GM19035 (cell line): Measurements from ENCODE around the gene TPCN2.
"Not testable (repeated sequence)": the region's sequence is repeated elsewhere in the genome, so short reads cannot be mapped to it uniquely, and the experiment has no call there.

Source experiments
- ATAC-seq: cut with Tn5 transposase; IDR thresholded peaks from one replicate; pipeline ENCODE4 v1.9.1; 2021; ENCODE audit not compliant: unreplicated experiment

Gene TPCN2

DNA sequence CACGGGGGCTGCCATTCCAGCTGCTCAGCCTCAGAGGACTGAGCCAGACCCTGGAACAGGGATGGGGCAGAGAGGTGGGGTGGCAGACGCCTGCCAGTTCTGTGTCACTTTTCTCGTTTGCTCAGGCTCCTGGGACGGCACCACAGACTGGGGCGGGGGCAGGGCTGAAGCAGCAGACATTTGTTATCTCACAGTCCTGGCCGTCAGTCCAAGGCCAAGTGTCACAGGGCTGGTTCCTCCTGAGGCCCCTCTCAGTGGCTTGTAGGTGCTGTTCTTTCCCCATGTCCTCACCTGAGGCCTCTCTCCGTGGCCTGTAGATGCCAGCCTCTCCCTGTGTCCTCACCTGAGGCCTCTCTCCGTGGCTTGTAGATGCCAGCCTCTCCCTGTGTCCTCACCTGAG lies 24.7 kb downstream of the TPCN2 start:
- ATAC-seq = no peak

DNA sequence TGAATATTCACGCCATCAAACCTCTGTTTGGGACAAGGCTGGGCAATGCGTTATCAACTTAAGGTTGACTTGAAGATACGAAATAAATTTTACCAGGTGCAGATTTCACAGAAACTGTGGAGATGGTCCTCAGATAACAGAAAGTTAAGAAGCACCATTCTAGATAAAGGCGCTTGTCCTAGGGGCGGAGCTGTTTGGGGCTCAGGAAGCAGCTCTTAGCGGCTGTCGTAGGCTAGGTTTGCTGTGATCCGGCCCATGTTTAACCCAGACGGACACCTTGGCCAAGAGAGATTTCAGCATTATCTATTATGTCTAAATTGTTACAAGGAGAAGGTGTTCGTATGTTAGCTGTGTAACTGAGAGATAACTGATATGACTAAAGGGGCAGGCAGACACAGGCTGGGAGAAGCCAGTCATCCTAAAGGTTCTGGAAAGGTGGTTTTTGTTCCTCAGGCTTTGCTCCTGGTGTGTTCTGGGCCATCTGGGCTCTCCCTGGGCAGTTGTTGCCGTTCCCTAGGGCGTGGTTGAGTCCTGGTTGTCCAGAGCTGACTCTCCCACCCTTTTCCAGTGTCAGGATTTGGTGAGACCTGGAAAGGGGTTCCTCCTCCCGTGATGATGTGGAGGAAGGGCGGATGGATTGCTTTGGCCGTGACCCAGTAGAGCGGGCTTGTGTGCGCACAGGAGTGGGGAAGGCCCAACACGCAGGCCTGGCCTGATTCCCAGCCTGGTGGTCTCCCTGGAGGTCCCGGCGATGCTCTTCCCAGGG lies 25.8 kb downstream of the TPCN2 start:
- ATAC-seq = no peak

DNA sequence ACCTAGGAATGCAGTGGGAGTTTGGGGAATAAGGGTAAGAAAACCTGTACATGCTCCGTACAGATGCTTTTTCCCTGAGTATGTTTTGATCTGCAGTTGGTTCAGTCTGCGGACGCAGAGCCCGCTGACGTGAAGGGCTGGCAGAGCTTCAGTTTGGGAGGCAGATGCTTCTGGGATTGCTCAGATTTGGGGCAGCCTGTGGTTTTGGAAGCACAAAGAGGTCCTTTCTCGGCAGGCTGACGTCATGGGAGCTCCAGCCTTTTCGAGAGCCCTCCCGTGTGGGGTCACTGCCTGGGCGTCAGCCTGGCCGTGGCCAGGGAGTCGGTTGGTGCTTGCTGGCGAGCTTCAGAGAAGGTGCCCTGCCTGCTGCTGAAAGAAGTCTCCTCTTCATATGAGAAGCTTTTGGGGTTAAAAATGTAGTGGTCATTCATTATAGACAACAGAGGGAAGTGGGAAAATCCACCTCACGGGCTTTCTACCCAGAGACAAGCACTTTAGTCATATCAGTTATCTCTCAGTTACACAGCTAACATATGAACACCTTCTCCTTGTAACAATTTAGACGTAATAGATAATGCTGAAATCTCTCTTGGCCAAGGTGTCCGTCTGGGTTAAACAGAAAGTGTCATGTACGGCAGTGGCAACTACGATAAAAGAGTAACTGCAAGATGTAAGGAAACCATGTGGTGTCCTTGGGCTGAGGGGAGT lies 26.8 kb downstream of the TPCN2 start:
- ATAC-seq = no peak

DNA sequence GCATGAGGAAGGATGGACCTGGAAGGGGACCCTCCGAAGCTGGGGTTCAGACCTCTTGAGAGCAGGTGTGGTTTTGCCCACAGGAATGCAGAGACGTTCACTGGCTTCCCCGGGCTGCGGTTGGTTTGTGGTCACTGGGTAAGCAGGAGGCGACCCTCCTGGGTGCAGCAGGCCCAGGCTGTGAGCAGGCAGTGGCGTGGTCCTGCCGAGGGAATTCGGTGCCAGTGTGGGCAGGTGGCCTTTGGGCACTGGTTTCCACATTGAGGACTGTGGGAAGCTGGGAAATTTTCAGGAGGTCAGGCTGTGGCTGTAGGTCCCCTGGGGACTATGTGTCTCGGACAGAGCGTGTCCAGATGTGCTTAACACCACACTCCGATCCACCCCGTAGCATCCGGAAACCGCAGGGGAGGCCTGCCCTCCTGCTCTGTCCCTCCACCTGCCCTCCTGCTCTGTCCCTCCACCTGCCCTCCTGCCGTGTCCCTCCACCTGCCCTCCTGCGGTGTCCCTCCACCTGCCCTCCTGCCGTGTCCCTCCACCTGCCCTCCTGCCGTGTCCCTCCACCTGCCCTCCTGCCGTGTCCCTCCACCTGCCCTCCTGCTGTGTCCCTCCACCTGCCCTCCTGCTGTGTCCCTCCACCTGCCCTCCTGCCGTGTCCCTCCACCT lies 27.5 kb downstream of the TPCN2 start:
- no peak for ATAC-seq

DNA sequence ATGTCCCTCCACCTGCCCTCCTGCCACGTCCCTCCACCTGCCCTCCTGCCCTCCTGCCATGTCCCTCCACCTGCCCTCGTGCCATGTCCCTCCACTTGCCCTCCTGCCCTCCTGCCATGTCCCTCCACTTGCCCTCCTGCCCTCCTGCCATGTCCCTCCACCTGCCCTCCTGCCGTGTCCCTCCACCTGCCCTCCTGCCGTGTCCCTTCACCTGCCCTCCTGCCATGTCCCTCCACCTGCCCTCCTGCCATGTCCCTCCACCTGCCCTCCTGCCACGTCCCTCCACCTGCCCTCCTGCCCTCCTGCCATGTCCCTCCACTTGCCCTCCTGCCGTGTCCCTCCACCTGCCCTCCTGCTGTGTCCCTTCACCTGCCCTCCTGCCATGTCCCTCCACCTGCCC lies 28.2 kb downstream of the TPCN2 start:
- not testable (repeated sequence) for ATAC-seq

DNA sequence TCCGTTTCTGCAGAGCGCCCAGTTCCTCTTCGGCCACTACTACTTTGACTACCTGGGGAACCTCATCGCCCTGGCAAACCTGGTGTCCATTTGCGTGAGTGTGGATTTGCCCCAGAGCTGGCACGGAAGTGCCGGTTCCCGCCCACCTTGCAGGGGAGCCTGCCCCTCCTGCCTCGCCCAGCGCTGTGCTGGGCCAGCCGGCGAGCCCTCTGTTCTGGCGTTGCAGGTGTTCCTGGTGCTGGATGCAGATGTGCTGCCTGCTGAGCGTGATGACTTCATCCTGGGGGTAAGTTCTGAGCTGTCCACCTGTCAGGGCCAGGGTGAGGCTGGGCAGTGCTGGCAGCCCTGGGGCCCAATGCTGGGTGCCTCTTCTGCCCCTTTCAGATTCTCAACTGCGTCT lies 29.8 kb downstream of the TPCN2 start:
- no peak for ATAC-seq

DNA sequence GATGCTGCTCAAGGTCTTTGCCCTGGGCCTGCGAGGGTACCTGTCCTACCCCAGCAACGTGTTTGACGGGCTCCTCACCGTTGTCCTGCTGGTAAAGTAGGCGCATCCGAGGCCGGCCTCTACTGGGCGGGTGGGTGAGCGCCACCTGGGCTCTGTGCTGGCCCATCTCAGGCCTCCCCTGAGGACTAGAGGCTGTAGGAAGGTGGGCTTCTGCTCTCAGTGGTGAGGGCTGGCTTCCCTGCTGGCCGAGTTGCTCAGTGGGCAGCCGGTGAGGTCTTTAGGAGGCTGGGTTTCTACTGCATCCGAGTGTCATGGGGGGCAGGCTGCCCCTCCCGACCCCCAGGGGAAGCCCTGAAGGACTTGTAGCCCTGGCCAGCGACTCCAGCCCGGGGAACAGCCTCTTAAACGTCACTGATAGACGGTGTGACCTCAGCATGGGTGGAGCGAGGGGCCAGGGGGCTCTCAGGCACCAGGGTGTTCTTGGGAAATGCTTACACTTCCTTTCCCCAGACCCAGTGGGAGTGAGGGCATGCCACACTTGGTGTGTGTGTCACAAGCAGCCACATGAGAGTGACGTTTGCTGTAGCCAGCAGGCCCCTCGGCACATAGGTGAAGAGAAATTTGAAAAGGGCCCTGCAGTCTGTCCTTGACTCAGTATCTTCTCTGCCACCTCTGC lies 30.3 kb downstream of the TPCN2 start:
- no peak for ATAC-seq

DNA sequence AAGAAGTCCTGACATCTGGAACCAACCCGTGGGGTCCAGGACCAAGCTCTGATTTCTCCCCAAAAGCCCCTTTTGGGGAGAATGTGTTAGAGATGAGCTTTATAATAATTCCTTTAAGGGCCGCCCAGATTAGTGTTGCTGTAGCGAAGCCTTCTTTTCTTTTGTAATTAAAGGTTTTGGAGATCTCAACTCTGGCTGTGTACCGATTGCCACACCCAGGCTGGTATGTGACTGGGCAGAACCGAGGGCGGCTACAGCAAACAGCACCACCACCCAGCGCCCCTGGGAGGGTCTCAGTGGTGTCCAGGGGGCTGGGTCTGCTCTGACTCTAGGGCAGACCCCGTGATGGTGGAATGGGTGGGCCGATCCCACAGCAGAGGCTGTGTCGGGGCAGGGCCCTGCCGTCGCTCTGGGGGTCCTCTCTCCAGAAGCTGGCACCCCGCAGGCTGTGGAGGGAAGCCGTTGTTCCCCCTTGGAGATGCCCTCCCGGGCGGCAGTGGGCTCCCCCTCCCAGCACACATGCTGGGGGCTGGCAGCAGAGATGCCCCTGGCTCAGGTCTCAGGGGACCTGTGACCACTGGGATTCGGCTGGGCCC lies 31.0 kb downstream of the TPCN2 start:
- no peak for ATAC-seq

DNA sequence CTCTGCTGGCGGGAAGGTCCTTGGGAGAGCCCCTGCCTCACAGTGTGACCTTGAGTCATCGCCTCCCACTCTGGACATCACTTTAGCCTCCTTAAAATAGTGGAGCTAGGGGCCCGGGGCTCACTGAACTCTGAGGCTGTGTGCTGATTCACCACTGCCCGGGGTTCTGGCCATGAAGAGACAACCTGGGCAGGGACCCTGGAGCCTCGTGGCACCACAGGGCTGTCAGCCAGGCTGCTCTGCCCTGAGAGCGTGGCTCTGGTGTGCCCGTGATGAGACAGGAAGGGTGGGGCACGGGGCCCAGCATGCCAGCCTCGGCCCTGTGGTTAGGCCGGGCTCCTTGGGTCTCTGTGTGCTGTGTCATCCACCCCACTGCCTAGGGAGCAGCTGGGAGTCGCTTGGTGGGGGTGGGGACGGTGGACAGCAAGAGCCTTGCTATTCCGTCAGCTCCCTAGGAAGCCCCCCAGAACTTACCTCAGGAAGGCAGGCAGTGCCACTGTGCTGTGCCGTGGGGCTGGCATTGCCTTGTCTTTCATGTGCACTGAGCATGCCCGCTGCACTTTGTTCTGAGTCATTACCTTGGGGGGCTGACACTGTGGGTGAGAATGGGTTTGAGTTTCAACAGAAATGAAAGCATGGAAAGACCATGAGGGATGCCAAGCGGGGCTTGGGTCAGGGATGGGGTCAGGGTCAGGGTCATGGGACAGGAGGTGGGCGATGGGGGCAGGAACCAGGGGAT lies 31.7 kb downstream of the TPCN2 start:
- ATAC-seq = no peak

DNA sequence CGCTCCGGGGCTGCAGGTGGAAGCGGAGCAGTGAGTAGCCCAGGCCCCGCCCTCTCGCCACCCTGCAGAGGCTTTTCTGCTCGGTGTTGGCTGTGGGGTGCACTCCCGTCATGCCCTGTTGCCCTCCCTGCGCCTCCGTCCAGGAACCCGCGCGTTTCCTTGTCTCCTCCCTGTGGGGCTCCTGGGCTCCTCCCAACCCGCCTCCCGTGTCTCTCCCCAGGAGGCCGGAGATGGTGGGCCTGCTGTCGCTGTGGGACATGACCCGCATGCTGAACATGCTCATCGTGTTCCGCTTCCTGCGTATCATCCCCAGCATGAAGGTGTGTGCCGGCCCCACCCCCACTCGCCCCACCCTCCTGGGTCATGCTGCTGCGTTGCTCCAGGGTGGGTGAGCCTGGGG lies 32.4 kb downstream of the TPCN2 start:
- no peak for ATAC-seq

DNA sequence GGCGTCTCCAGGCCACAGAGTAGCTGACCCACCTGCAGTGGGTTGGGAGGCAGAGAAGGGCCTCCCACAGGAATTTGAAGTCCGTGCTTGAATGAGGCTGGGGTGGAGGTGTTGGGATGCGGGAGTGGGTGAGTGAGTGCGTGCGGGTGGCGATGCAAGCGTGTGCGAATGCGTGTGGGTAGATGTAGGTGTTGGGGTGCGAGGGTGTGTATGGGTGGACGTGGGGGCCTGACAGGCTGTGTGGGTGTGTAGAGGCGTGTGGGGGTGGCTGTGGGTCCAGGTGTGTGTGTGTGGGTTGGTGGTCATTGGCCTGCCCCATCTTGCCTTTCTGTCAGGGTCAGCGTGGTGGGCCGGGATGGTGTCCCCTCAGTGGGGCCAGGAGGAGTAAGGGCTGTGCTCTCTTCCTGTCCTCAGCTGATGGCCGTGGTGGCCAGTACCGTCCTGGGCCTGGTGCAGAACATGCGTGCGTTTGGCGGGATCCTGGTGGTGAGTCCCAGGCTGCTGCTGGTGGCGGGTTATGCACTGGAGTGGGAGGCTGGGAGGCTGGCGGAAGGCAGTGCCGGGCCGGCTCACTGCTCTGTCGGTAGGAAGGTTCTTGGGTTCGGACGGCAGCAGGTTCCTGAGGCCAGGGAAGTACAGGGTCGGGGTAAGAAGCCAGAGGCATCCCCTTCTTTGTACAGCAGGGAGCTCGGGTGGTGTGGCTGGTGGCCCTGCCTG lies 35.0 kb downstream of the TPCN2 start:
- ATAC-seq = no peak

DNA sequence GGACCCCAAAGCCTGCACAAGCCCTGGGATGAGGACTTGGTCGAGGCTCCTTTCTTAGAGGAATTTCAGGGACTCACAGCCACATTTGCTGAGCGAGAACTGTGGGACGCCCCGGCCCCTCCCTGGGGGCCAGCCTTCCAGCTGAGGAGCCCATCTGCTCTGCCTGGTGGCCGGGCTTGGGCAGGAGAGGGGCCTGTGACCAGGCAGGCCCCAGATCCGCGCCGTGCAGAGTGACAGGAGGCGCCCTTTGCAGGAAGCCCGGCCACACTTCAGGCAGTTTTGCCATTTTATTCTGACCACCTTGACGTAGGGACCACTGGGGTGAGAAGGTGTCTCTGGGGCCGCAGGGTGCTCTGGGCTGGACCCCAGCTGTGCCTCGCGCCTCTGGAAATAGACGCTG lies 35.6 kb downstream of the TPCN2 start:
- no peak for ATAC-seq

DNA sequence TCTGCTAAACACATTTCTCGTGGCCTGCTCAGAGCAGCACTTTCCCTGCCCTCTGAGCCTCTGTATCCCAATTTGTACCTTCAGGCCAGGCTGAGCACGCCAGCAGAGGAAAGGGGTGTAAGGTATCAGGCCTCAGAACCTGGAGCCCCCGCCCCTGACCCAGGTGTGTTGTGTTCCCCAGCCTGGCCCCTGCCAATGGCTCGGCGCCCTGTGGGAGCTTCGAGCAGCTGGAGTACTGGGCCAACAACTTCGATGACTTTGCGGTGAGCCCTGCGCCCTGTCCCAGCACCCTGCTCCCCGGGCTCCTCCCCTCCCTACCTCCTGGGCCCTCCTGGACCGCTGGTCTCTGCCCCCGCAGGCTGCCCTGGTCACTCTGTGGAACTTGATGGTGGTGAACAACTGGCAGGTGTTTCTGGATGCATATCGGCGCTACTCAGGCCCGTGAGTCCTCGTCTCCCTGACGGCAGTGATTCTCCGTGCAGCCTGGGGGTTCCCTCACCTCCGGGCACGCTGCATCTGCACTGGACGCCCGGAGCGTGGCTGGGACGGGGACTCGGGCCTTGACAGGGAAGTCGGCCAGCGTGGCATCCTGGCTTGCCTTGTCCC lies 36.9 kb downstream of the TPCN2 start:
- no peak for ATAC-seq

DNA sequence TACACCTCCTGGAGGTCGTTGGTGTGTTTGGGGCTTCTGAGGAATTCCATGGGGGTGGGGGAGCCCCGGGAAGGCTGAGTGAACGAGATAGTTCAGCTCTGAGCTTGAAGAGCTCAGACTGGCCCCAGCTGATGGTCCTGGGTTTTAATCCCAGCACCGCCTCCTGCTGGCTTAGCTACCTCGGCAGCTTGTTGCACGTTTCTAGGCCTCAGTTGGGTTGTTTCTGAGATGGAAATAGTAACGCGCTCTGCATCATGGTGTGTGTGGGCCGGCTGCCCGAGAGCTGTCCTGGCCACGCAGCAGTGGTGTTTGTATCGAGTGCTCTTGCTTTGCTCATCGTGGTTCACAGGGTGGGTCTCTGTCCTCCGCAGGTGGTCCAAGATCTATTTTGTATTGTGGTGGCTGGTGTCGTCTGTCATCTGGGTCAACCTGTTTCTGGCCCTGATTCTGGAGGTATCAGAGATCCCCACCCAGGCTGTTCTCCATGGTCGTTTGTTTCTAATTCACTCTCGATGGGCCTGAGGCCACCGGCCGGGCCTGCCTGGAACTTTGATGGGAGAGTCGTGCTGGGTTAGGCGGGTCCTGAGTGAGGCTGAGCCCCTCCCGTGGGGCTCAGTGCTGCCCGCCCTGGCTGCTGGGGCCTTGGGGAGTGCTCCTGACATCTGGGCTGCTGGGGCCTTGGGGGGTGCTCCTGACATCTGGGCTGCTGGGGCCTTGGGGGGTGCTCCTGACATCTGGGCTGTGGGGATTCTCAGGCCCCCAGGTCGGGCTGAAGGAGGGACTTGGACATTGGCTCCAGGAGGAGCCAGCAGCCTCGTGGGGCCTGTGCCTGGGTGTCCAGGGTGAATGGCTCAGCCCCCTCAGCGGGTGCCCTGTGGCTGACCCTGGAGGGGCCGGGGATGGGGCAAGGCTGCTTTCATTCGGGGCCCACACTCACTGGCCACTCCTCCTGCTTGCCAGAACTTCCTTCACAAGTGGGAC lies 37.7 kb downstream of the TPCN2 start:
- ATAC-seq = no peak

DNA sequence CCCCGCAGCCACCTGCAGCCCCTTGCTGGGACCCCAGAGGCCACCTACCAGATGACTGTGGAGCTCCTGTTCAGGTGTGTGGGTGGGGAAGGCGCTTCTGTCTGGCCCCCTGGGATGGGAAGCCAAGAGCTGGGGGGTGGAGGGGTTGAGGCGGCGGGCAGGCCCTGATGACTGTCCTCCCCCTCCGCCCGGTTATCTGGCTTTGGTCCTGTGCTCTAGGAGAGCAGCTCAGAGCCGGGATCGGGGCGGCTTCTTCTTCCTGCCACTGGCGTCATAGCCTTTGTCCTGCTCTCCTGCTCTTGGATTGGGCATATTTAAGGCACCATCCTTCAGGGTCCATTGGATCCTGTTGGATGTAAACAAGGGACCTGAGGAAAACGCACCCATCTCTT lies 38.4 kb downstream of the TPCN2 start:
- no peak for ATAC-seq

DNA sequence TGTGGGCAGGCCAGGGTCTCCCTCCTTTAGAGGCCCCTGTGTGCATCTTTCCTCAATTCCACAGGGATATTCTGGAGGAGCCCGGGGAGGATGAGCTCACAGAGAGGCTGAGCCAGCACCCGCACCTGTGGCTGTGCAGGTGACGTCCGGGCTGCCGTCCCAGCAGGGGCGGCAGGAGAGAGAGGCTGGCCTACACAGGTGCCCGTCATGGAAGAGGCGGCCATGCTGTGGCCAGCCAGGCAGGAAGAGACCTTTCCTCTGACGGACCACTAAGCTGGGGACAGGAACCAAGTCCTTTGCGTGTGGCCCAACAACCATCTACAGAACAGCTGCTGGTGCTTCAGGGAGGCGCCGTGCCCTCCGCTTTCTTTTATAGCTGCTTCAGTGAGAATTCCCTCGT lies 39.1 kb downstream of the TPCN2 start:
- ATAC-seq = no peak

DNA sequence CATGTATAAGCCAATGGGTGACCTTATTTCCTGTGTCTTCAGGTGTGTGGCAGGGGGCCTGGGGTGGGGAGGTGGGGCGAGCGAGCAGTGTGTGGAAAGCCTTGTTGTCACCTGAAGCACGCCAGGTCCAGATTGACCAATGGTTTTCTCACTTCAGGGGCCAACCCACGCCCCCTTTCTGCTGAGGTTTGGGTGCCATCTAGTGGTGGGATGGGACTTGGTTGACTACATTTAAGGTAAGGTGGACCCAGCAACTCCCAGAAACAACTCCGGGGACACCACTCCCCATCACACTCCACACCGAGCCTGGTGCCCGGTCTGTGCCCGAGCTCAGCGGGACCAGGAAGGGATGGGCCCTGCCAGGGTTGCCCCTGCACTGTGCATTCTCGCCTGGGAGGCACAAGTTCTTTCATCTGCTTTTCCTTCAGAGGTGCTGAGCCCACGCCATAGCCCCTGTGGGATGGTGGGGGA lies 40.0 kb downstream of the TPCN2 start:
- ATAC-seq = no peak

DNA sequence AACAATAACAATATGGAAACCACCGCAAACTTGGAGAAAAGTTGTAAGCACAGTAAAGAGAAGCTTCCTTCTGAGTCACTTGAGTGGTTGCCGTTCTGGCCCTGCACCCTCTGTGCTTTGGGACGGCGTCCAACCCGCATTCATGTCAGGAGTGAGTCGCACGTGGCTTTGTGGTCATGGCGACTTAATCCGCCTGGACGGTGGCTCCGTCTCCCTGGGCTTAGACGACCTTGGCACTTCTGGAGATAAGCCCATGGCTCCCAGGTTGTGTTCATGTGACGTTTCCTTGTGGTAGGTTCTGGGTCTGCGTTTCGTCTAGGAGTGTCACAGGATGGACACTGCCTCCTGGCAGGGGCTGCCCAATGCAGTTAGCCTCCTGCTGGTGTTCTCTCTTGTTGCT lies 40.5 kb downstream of the TPCN2 start:
- ATAC-seq = no peak
